Endodermal cell (in vitro differentiated cells): ENCODE data around the gene HAUS3. TPM values are rescaled to one million over a fixed set of nuclear protein-coding genes. Genes with fewer than 3 reads are reported as not detected.
A peak's percentile ranks its signal among the peaks of the same experiment; 100 is the strongest.

Experiments used
- DNase-seq: peaks from one replicate; pipeline ENCODE4 v3.0.0-alpha.2; 2017
- H3K27ac ChIP-seq: 2 replicates; pipeline ENCODE4 v1.5.1; 2013; ENCODE audit warnings: mild to moderate bottlenecking, low read depth, low read length, moderate library complexity
- H3K27me3 ChIP-seq: 2 replicates; pipeline ENCODE4 v1.6.1; 2013; ENCODE audit warnings: mild to moderate bottlenecking, low read length, moderate library complexity; ENCODE audit not compliant: insufficient read depth, control insufficient read depth, poor library complexity, severe bottlenecking
- H3K36me3 ChIP-seq: 2 replicates; pipeline ENCODE4 v1.7.0; 2013; ENCODE audit warnings: mild to moderate bottlenecking, low read length, moderate library complexity; ENCODE audit not compliant: control insufficient read depth, insufficient read depth
- H3K4me1 ChIP-seq: one replicate; pipeline ENCODE4 v1.7.0; 2013; ENCODE audit warnings: low read length; ENCODE audit not compliant: control insufficient read depth, insufficient read depth
- H3K4me3 ChIP-seq: 2 replicates; pipeline ENCODE4 v1.5.1; 2013; ENCODE audit warnings: mild to moderate bottlenecking, low read length, moderate library complexity
- H3K9ac ChIP-seq: 2 replicates; pipeline ENCODE4 v1.6.1; 2013; ENCODE audit warnings: mild to moderate bottlenecking, low read length, moderate library complexity; ENCODE audit not compliant: poor library complexity, severe bottlenecking; ENCODE audit errors: extremely low read depth
- H3K9me3 ChIP-seq: 2 replicates; pipeline ENCODE4 v1.6.1; 2013; ENCODE audit warnings: mild to moderate bottlenecking, low read length, moderate library complexity; ENCODE audit not compliant: control insufficient read depth
- H3K27ac Mint-ChIP-seq: 2 replicates; pipeline ENCODE4 v1.8.0; 2020; ENCODE audit warnings: mixed read lengths
- H3K27me3 Mint-ChIP-seq: 2 replicates; pipeline ENCODE4 v1.8.0; 2021; ENCODE audit warnings: mild to moderate bottlenecking, mixed read lengths; ENCODE audit not compliant: insufficient read depth
- H3K36me3 Mint-ChIP-seq: 2 replicates; pipeline ENCODE4 v1.8.0; 2020; ENCODE audit warnings: low read depth, mixed read lengths
- H3K4me1 Mint-ChIP-seq: 2 replicates; pipeline ENCODE4 v1.8.0; 2020; ENCODE audit warnings: mixed read lengths
- H3K4me3 Mint-ChIP-seq: 2 replicates; pipeline ENCODE4 v1.8.0; 2020; ENCODE audit warnings: mild to moderate bottlenecking, moderate library complexity, mixed read lengths
- H3K9me3 Mint-ChIP-seq: 2 replicates; pipeline ENCODE4 v1.8.0; 2020; ENCODE audit warnings: mild to moderate bottlenecking, mixed read lengths
- WGBS, 2 experiments: methylation state at CpG; one replicate each; pipeline versions ENCODE4 v1.1.5 to v1.1.7; 2013; ENCODE audit warnings: missing lambda C conversion rate in 2 of 2, mixed read lengths in 1 of 2; ENCODE audit not compliant: insufficient coverage in 1 of 2, insufficient read length in 1 of 2; 5-methylcytosine and 5-hydroxymethylcytosine counted together
- total RNA-seq, 2 donors: library from RNA; stranded (reverse); fragmentation: NEBNext Ultra II Directional in 1 of 2; extraction: Animal tissue kit (Norgen Biotek cat#: 25700) in 1 of 2; gene quantifications; 2 replicates in 1 of 2; 3 replicates in 1 of 2; pipeline ENCODE4 v1.2.1, GENCODE V29; 2021
- TF ChIP-seq, protein P1 (sequence below): fragments of 200-600 bp; sonication (generic); conservative IDR thresholded peaks from 2 replicates; pipeline ENCODE4 v1.5.0; 2021; ENCODE audit warnings: antibody characterized with exemption, mild to moderate bottlenecking

The HAUS3 gene
- total RNA-seq, 2 donors from 2014 or later, result 17.0 to 22.6 TPM

DNA sequence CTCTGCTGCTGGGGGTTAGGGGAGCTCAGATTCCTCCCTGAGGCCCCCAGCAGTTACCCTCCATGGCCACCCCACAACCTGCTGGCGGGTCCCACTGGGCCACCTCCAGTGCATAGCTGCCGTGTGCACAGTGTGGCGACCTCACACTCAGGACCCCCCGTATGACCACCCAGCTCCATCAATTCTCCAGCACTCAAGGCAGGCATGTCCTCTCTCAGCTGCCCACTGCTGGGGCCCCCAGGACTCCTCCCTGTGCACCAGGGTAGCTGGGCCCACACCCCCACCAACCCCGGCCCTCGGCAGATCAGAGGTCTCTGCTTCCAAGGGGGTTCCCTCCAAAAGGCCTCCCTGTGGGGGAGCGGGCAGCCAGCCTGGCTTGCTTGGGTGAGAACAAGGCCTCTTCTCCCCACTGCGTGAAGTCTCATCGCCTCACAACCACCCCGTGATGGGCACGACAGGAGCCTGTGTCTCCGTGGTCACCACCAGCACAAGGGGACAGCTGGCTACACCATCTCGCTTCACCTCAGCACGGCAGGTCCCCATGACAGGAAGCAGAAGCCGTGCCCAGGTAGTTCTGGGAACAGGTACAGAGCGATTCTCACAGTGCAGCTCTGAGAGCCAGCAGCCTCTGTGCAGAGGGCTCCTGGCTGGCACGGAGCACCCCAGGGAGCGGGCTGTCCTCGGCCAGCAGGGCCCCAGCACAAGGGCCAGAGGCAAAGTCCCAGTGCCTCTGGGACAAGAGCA, 4.6 kb upstream of the HAUS3 start:
- H3K9ac ChIP-seq, result no peak overlapping the region
- H3K4me1 Mint-ChIP-seq, result peaks cover 7% of the 10 kb centered on the region
- WGBS, 2 experiments, result 94 to 97% methylated on average over 15 to 19 of the region's 19 CpGs
- TF ChIP-seq, protein P1, sequence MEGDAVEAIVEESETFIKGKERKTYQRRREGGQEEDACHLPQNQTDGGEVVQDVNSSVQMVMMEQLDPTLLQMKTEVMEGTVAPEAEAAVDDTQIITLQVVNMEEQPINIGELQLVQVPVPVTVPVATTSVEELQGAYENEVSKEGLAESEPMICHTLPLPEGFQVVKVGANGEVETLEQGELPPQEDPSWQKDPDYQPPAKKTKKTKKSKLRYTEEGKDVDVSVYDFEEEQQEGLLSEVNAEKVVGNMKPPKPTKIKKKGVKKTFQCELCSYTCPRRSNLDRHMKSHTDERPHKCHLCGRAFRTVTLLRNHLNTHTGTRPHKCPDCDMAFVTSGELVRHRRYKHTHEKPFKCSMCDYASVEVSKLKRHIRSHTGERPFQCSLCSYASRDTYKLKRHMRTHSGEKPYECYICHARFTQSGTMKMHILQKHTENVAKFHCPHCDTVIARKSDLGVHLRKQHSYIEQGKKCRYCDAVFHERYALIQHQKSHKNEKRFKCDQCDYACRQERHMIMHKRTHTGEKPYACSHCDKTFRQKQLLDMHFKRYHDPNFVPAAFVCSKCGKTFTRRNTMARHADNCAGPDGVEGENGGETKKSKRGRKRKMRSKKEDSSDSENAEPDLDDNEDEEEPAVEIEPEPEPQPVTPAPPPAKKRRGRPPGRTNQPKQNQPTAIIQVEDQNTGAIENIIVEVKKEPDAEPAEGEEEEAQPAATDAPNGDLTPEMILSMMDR, result no peak
- peaks cover 18% of the 10 kb centered on the region for H3K9me3 ChIP-seq
- no peaks in the 10 kb centered on the region for H3K27me3 Mint-ChIP-seq
- H3K27ac ChIP-seq, result no peak overlapping the region
- H3K27ac Mint-ChIP-seq, result no peak overlapping the region
- H3K4me3 ChIP-seq, result no peak overlapping the region
- no peak for DNase-seq
- H3K4me1 ChIP-seq, result no peaks in the 10 kb centered on the region
- H3K9me3 Mint-ChIP-seq, result peaks cover 19% of the 10 kb centered on the region
- no peaks in the 10 kb centered on the region for H3K27me3 ChIP-seq
- H3K4me3 Mint-ChIP-seq, result no peak overlapping the region
- peaks cover 11% of the 10 kb centered on the region for H3K36me3 ChIP-seq
- H3K36me3 Mint-ChIP-seq, result peaks cover 9% of the 10 kb centered on the region

DNA sequence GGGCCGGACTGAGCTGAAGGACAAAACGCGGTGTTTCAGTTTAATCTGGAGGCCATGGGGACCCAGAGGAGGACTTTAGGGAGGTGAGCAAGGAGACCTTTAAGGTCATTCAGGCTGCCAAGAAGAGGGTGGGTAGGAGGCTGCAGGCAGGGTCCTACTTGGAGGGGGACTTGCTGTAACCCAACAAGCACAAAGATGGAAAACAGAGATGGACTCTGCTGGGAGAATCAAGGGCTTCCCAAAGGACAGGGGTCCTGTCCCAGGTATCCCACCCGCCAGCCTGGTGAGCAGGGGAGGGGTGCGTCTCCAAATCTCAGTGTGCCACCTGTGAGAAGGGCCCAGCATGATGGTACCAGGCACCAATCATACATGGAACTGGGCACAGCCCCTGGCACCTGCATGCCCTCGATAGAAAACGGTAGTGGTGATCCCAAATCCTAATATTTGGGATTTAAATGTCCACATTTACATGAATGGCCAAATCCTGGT, 3.9 kb upstream of the HAUS3 start:
- Histone ChIP-seq H3K4me1 (no peaks in the 10 kb centered on the region), H3K27ac (no peak overlapping the region), H3K36me3 (peaks cover 11% of the 10 kb centered on the region), H3K9ac (no peak overlapping the region), H3K9me3 (peaks cover 18% of the 10 kb centered on the region), H3K4me3 (no peak overlapping the region), H3K27me3 (no peaks in the 10 kb centered on the region)
- peaks cover 9% of the 10 kb centered on the region for H3K36me3 Mint-ChIP-seq
- no peaks in the 10 kb centered on the region for H3K27me3 Mint-ChIP-seq
- WGBS, 2 experiments, result 89 to 95% methylated on average over 7 of the region's 7 CpGs
- no peak overlapping the region for H3K4me3 Mint-ChIP-seq
- peaks cover 19% of the 10 kb centered on the region for H3K9me3 Mint-ChIP-seq
- peaks cover 9% of the 10 kb centered on the region for H3K4me1 Mint-ChIP-seq
- no peak for DNase-seq
- H3K27ac Mint-ChIP-seq, result no peak overlapping the region
- TF ChIP-seq, protein P1, result no peak

DNA sequence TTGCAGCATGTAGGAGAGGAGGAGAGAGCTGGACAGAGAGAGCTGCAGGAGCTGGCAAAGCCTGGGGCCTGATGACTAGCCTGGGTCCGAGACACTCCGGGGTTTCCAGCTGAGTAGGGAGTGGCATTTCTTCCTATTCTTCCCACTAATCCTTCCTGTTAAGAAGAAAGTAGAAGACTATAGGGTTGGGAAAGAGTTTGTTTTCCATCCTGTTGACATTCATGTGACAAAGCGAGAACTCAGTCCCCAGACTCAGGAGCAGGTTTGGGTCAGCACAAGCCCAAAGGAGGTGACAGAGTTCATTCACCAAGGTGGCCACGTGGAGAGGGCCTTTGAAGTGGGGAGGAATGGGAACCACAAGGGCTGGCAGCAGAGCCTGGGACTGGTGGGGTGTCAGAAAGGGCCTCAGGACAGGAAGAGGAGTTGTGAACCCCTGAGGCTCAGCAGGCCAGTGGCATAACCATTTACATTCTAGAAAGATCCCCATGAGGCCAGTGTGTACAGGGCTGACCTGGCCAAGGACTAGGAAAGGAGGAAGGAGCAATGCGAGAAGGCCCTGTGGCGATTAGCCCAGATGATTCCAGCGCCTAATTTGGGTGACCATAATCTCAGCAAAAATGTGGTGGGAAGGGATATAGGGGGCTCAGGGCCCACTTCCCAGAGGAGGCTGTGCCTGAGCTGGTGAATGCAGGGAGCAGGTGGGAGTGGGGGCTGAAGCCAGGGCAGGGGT, 3.3 kb upstream of the HAUS3 start:
- Histone ChIP-seq H3K9me3 (peaks cover 18% of the 10 kb centered on the region), H3K4me3 (no peak overlapping the region), H3K27me3 (no peaks in the 10 kb centered on the region), H3K36me3 (peaks cover 11% of the 10 kb centered on the region), H3K4me1 (peaks cover under 1% of the 10 kb centered on the region), H3K9ac (no peak overlapping the region), H3K27ac (no peak overlapping the region)
- peaks cover 9% of the 10 kb centered on the region for H3K36me3 Mint-ChIP-seq
- TF ChIP-seq, protein P1, result no peak
- H3K9me3 Mint-ChIP-seq, result peaks cover 19% of the 10 kb centered on the region
- 83 to 93% methylated on average over 4 to 7 of the region's 7 CpGs for WGBS, 2 experiments
- no peak overlapping the region for H3K4me3 Mint-ChIP-seq
- H3K27ac Mint-ChIP-seq, result no peak overlapping the region
- peaks cover 15% of the 10 kb centered on the region for H3K4me1 Mint-ChIP-seq
- peak; percentile 56 for DNase-seq
- H3K27me3 Mint-ChIP-seq, result no peaks in the 10 kb centered on the region
